ENCODE results near the gene METTL5.

Gene METTL5

GRCh38 chr2:169778446-169778845 is 46.3 kb downstream of the METTL5 start:
- DNase-seq: no peak

GRCh38 chr2:169776252-169776761 is 48.4 kb downstream of the METTL5 start:
- DNase-seq: no peak

GRCh38 chr2:169775765-169776164 is 48.9 kb downstream of the METTL5 start:
- DNase-seq: no peak

- DNase-seq: no peak
Observed at GRCh38 chr2:169775354-169775753, 49.4 kb downstream of the METTL5 start.

- DNase-seq: no peak
Observed at GRCh38 chr2:169772651-169773050, 52.1 kb downstream of the METTL5 start.

GRCh38 chr2:169771612-169772011 is 53.1 kb downstream of the METTL5 start:
- DNase-seq: no peak

GRCh38 chr2:169771021-169771420 is 53.7 kb downstream of the METTL5 start:
- DNase-seq: no peak

- DNase-seq: no peak
Observed at GRCh38 chr2:169768262-169768995, 56.3 kb downstream of the METTL5 start.

GRCh38 chr2:169767243-169767888 is 57.3 kb downstream of the METTL5 start:
- no peak for DNase-seq

- DNase-seq: no peak
Observed at GRCh38 chr2:169765523-169765922, 59.2 kb downstream of the METTL5 start.

- no peak for DNase-seq
Observed at GRCh38 chr2:169761970-169762292, 62.8 kb downstream of the METTL5 start.

All from NCI-H2029 (cell line).